Measurements from ENCODE around the gene CENPM. TPM values are rescaled to one million over a fixed set of nuclear protein-coding genes. Genes with fewer than 3 reads are reported as not detected.

The CENPM gene
- total RNA-seq, 1 experiment from 2014 or later, result 39.8 TPM

- ChIA-PET CTCF (no interaction called here), POLR2A (no interaction called here)
- no peak overlapping the region for H3K4me3 ChIP-seq (ENCODE audit: low read depth in 2 of 2, low read length in 2 of 2)
- no TSS peak for BruUV-seq (replicated peaks)
- no peaks in the 10 kb centered on the region for H3K36me3 ChIP-seq (ENCODE audit: control insufficient read depth, insufficient read depth, low read length)
- no peaks in the 10 kb centered on the region for H3K9me3 ChIP-seq (ENCODE audit: control insufficient read depth, insufficient read depth, low read depth, low read length)
- H3K27ac ChIP-seq (ENCODE audit: low read length), result no peak overlapping the region
- TF ChIP-seq CTCF (IDR thresholded peaks at IDR 0.05), result no peak
- no peak for TF ChIP-seq POLR2AphosphoS5 (IDR thresholded peaks at IDR 0.05; ENCODE audit: low read depth, low read length)
- TF ChIP-seq SIN3A (IDR thresholded peaks at IDR 0.05; ENCODE audit: borderline replicate concordance, insufficient read depth, low read depth, low read length), result no peak
- TF ChIP-seq REST (IDR thresholded peaks at IDR 0.05; ENCODE audit: insufficient read depth in 1 of 2, low read depth in 2 of 2, low read length in 1 of 2), result no peak
- no peak for TF ChIP-seq TCF7L2 (IDR thresholded peaks at IDR 0.05; ENCODE audit: low read depth, low read length)
- ATAC-seq (no peak), DNase-seq (ENCODE audit: low read depth, low spot score) (no peak)
- no peaks in the 10 kb centered on the region for H3K27me3 ChIP-seq (ENCODE audit: control insufficient read depth, insufficient read depth, low read length)
- H3K4me1 ChIP-seq (ENCODE audit: control insufficient read depth, insufficient read depth, low read length), result no peaks in the 10 kb centered on the region
- intact Hi-C loops (cut with micrococcal nuclease; ENCODE audit: unreplicated experiment) (no loop called here), in situ Hi-C loops (cut with HindIII; ENCODE audit: low pct_unique_long_range_greater_than_20kb, low sequenced_read_pairs) (no loop called here)
Measured at GRCh38 chr22:41987276-41987675, 40.3 kb upstream of the CENPM start.

- Histone ChIP-seq H3K9me3 (ENCODE audit: control insufficient read depth, insufficient read depth, low read depth, low read length) (no peaks in the 10 kb centered on the region), H3K36me3 (ENCODE audit: control insufficient read depth, insufficient read depth, low read length) (no peaks in the 10 kb centered on the region), H3K4me3 (ENCODE audit: low read depth in 2 of 2, low read length in 2 of 2) (no peak overlapping the region), H3K27me3 (ENCODE audit: control insufficient read depth, insufficient read depth, low read length) (no peaks in the 10 kb centered on the region), H3K27ac (ENCODE audit: low read length) (no peak overlapping the region), H3K4me1 (ENCODE audit: control insufficient read depth, insufficient read depth, low read length) (no peaks in the 10 kb centered on the region)
- in situ Hi-C loops (cut with HindIII; ENCODE audit: low pct_unique_long_range_greater_than_20kb, low sequenced_read_pairs), result no loop called here
- POLR2A ChIA-PET, result interaction anchor here (0.7 kb wide), 1 partner anchor 10 kb away, joined by 3 read pairs; no protein-coding TSS in a partner anchor
- DNase-seq (ENCODE audit: low read depth, low spot score), result no peak
- intact Hi-C loops (cut with micrococcal nuclease; ENCODE audit: unreplicated experiment), result no loop called here
- BruUV-seq (replicated peaks), result no TSS peak
- TF ChIP-seq TCF7L2 (IDR thresholded peaks at IDR 0.05; ENCODE audit: low read depth, low read length), result no peak
- TF ChIP-seq SIN3A (IDR thresholded peaks at IDR 0.05; ENCODE audit: borderline replicate concordance, insufficient read depth, low read depth, low read length), result no peak
- no peak for TF ChIP-seq CTCF (IDR thresholded peaks at IDR 0.05)
- no peak for TF ChIP-seq POLR2AphosphoS5 (IDR thresholded peaks at IDR 0.05; ENCODE audit: low read depth, low read length)
- no peak for TF ChIP-seq REST (IDR thresholded peaks at IDR 0.05; ENCODE audit: insufficient read depth in 1 of 2, low read depth in 2 of 2, low read length in 1 of 2)
- CTCF ChIA-PET, result no interaction called here
- ATAC-seq, result no peak
Measured at GRCh38 chr22:41983513-41984405, 36.8 kb upstream of the CENPM start.

Data from Panc1 (cell line).